GM21423 (cell line): ENCODE measurements around the gene TPI1.

ENCODE experiments used
- ATAC-seq: cut with Tn5 transposase; IDR thresholded peaks from one replicate; pipeline ENCODE4 v1.9.1; 2021; ENCODE audit warnings: mild to moderate bottlenecking, moderate library complexity; ENCODE audit not compliant: unreplicated experiment

Gene TPI1

DNA sequence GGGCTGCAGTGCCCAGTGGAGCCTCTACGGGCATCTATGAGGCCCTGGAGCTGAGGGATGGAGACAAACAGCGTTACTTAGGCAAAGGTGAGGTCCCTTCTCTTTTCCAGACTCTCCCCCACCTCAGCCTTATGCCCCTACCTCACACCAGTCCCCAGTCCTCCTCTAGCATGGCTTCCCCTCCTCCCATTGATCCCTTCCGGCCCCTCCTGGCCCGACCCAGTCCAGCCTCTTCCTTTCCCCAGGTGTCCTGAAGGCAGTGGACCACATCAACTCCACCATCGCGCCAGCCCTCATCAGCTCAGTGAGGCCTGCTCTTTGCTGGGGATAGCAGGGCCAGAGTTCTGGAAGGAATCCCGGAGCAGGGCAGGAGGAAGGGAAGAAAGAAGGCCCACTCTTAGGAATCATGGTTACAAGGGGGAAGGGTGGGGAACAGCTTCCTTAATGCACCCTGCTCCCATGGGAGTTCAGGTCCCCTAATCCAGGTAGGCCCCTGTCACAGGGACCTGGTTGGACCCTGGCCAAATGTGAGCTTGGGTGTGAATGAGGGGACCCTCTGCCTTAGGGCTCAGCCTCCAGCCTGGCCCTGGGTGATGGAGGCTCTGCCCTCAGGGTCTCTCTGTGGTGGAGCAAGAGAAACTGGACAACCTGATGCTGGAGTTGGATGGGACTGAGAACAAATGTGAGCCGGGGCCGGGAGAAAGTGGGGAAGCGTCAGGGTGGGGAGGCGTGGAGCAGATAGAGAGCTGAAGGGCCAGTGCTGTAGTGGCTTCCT, 49.3 kb downstream of the TPI1 start:
- no peak for ATAC-seq

- no peak for ATAC-seq
These were observed 50.3 kb downstream of the TPI1 start for GRCh38 chr12:6917491-6918231.

GRCh38 chr12:6919588-6919987, 52.3 kb downstream of the TPI1 start:
- ATAC-seq, result no peak
